ENCODE measurements around the gene PLCZ1.

The PLCZ1 gene

GRCh38 chr12:18634382-18634781 is 103.4 kb downstream of the PLCZ1 start:
- no peak for DNase-seq (ENCODE audit: low read depth, low spot score)
- Histone ChIP-seq H3K4me1 (ENCODE audit: control insufficient read depth, insufficient read depth, low read length) (no peaks in the 10 kb centered on the region), H3K4me3 (ENCODE audit: low read length) (no peak overlapping the region), H3K36me3 (ENCODE audit: control insufficient read depth, insufficient read depth, low read length) (no peaks in the 10 kb centered on the region), H3K27ac (ENCODE audit: low read length) (no peak overlapping the region), H3K27me3 (ENCODE audit: control insufficient read depth, insufficient read depth, low read length) (no peaks in the 10 kb centered on the region), H3K9me3 (ENCODE audit: control insufficient read depth, insufficient read depth, low read length) (no peaks in the 10 kb centered on the region)
- WGBS (ENCODE audit: insufficient coverage, insufficient read length) = no CpG with 5 or more reads among the region's 4 CpGs
